Diencephalon (tissue), 1 donor: ENCODE results near the gene CYP51A1. TPM values are rescaled to one million over a fixed set of nuclear protein-coding genes. Genes with fewer than 3 reads are reported as not detected.

ENCODE experiments used
- total RNA-seq: library from RNA; depleted of rRNA; stranded (reverse); fragments of >200 nt; gene quantifications from one replicate; pipeline ENCODE4 v1.2.3, GENCODE V29; 2014

Gene CYP51A1
- total RNA-seq, result 345 TPM

DNA sequence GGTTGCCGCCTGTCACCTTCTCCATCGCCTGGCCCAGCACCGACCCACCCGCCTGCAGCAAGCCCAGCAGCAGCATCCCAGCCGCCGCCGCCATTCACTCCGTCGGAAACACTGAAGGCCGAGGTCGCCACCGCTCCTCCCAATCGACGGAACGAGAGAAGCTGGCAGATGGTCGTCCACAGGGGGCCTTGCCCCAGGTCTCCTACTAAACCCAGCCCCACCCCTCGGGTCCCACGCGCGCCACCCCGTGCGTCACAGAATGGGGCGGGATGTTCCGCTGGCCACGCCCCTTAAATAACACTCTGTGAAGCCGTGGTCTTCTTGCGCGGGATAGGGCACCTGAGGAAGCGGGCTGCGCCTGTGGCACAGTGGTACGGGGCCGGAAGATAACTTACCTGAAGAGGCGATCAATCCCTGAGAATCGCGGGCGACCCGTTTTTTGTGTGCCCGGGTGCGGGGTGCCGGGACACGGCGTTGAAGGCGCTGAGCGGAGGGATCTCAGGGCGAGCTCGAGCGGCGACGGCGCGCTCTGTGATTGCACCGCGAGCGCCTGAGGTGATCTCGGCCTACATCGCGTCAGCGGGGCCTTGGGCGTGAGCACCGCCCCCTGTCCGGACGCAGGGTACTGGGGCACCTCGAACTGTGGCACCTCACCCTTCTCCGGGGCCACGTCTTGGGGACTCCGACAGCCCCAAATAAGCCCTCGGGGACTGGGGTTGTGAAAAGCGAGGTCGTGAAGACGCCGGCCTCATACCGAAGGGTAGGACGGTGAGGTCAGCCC lies at the start of gene CYP51A1:
CYP51A1 (minus strand) TSS at position 207 of the 781 bp plus-strand sequence; CDS start at position 94, 113 bp downstream.

GRCh38 chr7:92178928-92179924 lies 44.9 kb upstream of the CYP51A1 start, which contains the start of gene LRRD1:
TSS of gene LRRD1 (minus strand) at chr7:92179142. CDS start at chr7:92165202, 13,940 bp downstream.

Other genes with a start within 250 kb of the CYP51A1 start
- gene AKAP9, start 193.6 kb downstream of the CYP51A1 start, total RNA-seq, result 170 TPM
- 0.92 TPM for gene LRRD1, start 44.7 kb upstream of the CYP51A1 start, total RNA-seq
- 69.4 TPM for gene KRIT1, start 111.4 kb upstream of the CYP51A1 start, total RNA-seq
- gene ANKIB1, start 111.5 kb upstream of the CYP51A1 start, total RNA-seq, result 131 TPM